Stimulated activated CD4-positive, alpha-beta T cell treated with anti-CD3 and anti-CD28 coated beads, TNF-alpha, amount 100 ng/mL, for 24 hours (primary cell): ENCODE results near the gene DAGLB.
"Not testable (repeated sequence)": the region's sequence is repeated elsewhere in the genome, so short reads cannot be mapped to it uniquely, and the experiment has no call there.

Experiments
- DNase-seq, 3 experiments: peaks; one replicate each; pipeline ENCODE4 v3.0.0-alpha.2; 2020; ENCODE audit warnings: low read depth in 3 of 3

DAGLB gene

DNA sequence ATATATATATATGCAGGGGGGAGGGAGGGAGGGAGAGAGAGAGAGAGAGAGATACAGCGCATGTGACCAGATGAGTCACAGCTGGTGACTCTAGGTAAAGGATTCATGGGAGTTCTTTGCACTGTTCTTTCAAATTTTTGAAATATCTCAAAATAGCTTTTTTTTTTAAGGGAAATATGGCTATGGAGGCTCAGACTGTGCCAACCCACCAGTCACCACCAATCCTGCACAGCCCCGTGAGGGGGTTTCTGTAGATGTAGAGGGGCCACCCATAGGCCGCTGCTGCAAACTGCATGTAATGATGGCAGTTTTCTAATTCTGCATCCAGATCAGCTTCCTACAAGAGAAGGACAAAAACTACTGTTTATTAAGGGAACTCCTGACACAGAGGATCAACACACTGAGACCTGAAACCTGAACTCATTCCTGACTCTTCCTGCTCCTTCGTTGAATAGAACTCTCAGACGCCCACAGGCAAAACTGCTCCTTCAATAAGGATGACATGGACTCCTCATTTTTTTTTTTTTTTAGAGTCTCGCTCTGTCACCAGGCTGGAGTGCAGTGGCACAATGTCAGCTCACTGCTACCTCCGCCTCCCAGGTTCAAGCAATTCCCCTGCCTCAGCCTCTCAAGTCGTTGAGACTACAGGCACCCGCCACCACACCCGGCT lies 17.3 kb downstream of the DAGLB start:
- no peak for DNase-seq

GRCh38 chr7:6425948-6426347 lies 21.8 kb downstream of the DAGLB start:
- no peak for DNase-seq

DNA sequence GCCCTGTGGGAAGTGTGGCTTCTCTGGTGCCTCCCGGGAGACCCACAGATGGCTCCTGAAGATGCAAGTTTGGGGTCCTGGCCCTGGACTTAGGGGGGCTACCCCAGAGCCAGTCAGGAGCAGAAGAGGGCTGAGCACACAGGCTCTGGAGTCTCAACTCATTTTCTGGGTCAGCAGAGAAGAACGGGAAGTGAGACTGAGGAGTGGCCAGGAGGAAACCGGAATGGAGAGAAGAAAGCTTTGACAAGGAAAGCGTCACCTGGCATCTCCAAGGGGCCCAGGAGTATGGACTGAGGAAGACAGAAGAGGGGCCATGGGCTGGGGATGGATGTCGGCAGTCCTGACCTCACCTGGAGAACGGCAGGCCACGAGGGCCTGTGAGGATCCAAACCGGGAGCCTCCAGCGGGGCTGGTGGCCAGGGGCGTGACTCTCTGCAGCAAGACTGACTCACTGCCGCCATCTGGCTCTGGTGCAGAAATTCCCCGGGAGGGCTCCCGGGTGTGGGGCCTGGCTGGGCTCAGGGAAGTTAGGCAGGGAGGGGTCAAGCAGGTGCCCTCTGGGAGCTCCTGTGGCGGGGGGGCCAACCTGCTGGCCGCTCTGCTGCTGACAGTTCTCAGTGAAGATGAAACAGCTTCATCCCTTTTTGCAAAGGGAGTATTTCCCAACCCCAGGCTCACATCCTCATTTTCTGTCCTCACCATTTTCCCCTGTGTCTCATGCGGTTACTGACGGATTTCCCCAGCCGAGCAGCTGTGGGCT lies 23.6 kb downstream of the DAGLB start:
- DNase-seq = no peak

DNA sequence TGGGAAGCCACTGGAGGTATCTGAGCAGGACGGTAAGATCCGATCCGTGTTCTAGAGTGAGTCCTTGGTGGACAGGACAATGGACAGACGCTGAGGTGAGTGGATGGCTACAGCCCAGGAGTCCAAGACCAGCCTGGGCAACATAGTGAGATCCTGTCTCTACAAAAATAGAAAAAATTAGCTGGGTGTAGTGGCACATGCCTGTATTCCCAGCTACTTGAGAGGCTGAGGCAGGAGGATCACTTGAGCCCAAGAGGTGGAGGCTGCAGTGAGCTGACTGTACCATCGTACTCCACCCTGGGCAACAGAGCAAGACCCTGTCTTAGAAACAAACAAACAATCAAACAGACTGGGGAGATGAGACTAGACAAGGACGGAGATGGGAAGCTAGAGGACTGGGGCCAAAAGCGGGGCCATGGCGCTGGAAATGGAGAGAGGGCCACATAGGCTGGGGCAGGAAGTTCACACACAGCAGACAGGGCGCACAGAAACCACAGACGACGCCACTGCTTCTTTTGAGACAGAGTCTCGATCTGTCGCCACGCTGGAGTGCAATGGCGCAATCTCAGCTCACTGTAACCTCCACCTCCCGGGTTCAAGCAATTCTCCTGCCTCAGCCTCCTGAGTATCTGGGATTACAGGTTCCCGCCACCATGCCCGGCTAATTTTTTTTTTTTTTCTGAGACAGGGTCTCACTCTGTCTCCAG lies 24.7 kb downstream of the DAGLB start:
- DNase-seq = no peak

DNA sequence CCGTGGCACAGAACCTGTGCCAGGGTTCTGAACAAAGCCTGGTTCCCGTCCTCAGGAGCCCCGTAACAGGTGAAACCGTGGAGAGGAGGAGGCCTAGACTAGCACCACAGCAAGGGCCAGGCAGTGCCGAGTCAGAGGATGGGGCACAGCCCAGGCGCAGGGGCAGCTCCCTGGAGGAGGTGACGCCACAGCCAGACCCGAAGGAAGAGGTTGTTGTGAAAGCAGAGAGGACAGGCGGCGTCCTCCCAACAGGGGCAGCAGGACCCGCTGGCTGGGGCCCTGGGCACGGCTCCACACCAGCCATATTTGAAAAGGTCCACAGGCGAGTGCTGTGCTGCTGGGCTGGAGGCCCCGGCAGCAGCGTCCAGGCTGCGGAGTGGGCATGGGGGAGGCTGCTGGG lies 25.7 kb downstream of the DAGLB start:
- no peak for DNase-seq

GRCh38 chr7:6420680-6421079 lies 27.1 kb downstream of the DAGLB start:
- DNase-seq = no peak

DNA sequence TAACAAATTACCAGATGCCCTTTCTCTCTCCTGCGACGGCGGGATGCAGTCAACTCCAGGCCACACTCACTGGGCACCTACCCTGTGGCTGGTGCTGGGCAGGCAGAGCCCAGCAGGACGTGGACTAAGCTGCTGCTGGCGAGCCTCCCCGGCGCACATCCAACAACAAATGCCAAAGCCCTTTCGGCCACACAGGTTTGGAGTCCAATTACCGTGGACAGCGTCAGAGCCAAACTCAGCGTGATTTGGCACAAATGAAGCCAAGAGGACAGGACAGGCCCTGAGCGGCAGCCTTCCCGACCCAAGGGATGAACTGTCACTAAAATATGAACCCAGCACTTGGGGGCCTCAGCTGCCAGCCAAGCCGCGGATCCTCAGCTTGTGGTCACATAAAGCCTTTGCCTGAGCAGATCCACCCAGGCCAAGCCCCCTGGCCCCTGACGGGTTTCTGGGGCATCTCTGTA lies 28.4 kb downstream of the DAGLB start:
- no peak for DNase-seq

DNA sequence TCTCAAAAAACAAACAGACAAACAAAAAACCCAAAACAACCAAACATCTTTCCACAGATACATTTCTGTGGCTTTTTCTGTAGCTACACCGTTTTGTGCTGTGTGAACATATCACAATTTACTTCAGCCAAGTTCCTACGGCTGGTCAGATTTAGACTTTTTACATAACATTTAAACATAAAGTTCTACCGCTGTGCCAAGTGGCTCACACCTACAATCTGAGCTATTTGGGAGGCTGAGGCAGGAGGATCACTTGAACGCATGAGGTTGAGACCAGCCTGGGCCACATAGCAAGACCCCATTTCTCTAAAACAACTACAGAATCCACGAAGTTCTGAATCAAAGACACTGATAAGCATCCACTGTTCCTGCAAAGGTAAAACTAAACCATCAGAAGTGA lies 30.3 kb downstream of the DAGLB start:
- DNase-seq = no peak

- no peak for DNase-seq
Measured at GRCh38 chr7:6416516-6417145, 31.1 kb downstream of the DAGLB start.

- DNase-seq = no peak
Measured at GRCh38 chr7:6413637-6414036, 34.1 kb downstream of the DAGLB start.

GRCh38 chr7:6409944-6410693 lies 37.6 kb downstream of the DAGLB start:
- no peak for DNase-seq

DNA sequence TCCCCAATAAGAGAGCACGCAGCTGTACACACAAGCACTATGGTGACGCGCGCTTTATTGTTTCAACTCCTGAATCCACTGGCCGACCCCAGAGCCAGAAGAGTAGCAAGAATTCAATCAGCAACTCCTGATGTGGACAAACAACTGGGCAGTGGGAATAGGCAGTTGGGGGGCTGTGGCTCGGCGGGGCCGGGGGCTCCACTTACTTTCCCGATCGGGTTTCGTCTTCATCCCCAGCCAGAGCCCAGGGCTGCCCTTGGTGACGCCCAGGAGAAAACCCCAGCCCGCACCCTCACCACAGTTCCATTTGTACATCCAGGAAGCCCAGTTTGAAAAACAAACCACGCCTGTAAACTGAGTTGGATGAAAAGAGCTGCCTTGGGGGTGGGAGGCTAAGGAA lies 38.7 kb downstream of the DAGLB start:
- no peak for DNase-seq

GRCh38 chr7:6407434-6407833 lies 40.3 kb downstream of the DAGLB start:
- no peak for DNase-seq

DNA sequence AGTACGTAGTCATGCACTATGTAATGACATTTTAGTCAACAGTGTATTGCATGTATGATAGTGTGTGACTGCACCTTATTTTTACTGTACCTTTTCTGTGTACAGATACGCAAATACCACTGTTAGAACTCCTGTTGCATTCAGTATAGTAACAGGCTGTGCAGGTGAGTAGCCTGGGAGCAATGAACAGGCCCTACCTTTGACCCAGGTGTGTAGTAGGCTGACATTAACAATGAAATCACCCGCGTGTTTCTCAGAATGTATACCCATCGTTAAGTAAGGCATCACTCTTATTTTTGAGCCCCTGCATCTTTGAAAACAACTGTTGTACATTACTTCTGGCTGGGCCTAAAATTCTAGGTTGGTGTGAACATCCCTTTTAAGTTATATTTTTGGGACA lies 41.6 kb downstream of the DAGLB start:
- no peak for DNase-seq

DNA sequence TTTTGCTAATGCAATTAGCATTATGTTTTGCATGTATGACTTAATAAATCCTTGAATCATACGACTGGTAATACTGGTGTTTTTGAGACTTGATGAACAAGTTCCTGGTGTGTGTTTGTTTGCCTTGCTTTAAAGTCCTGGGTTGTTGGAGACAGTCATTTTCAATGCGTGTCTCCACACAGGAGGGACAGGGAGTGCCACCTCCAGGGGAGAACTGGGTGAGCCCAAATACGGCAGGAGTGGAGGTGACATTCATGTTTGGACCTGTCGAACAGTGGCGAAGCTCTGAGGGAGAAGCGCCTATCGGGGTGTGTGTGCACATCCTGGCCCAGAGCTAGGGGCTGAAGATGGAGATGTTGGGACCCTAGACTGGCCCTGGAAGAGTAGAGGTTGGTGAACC lies 43.8 kb downstream of the DAGLB start:
- DNase-seq = no peak

- DNase-seq = no peak
Measured at GRCh38 chr7:6402741-6403140, 45.0 kb downstream of the DAGLB start.

GRCh38 chr7:6402041-6402440 lies 45.7 kb downstream of the DAGLB start:
- no peak for DNase-seq

DNA sequence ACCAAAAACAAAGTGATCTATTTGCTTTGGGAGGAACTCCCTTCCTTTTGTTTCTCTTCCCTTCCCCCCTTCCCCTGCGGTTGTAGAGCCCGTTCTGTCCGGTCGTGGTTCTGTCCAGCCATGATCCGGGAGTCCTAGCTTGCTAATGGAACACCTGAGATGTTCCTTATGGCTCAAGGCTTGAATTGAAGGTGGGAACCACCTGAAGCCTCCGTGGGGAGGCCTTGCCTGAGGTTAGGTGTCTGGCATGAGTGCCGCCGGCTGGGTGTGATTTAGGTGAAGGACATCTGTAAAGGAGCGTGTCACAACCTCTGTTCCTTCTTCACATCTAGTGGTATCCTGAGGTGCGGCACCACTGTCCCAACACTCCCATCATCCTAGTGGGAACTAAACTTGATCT lies 46.2 kb downstream of the DAGLB start:
- no peak for DNase-seq

GRCh38 chr7:6400243-6401105 lies 47.3 kb downstream of the DAGLB start:
- DNase-seq = not testable (repeated sequence)

DNA sequence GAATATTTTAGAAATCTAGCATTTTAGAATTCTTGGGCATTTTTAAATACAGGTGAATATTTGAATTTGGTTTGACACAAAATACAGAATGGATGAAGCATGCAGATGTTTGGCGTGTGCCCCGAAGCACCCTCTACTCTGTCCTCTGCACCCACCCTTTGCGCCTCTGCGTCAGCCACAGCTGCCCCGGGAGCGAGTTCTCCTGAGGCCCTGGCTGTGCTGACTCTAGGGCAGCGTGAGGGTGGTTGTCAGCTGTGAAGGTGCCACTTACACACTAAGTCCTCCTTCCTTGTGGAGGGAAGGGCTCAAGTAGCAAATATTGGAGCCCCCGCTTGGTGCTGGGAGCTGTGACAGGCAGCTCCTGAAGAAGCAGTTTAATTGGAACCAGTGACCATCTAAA lies 48.4 kb downstream of the DAGLB start:
- no peak for DNase-seq

GRCh38 chr7:6398943-6399342 lies 48.8 kb downstream of the DAGLB start:
- no peak for DNase-seq
